HCT116 (cell line): ENCODE data around the gene AUTS2. TPM values are rescaled to one million over a fixed set of nuclear protein-coding genes. Genes with fewer than 3 reads are reported as not detected.

Experiments
- ATAC-seq: fragments of 200-7000 bp; cut with Tn5 transposase; 2 replicates; pipeline ENCODE4 v1.9.1; 2020; ENCODE audit warnings: mild to moderate bottlenecking, moderate library complexity
- BruUV-seq: library from RNA; stranded (reverse); fragments of 400-500 nt; replicated peaks from 2 replicates; lab custom pipeline; 2021; lab: Mats Ljungman, UMichigan
- CTCF ChIA-PET: fragments of 300-600 bp; sonication (Branson Sonifier 250); formaldehyde crosslinking; loops from one replicate; lab custom pipeline; 2021; ENCODE audit warnings: antibody characterized with exemption; lab: Charles Lee
- POLR2A ChIA-PET: fragments of 300-600, 350-600 bp; sonication (Branson Sonifier 250); formaldehyde crosslinking; loops from one replicate; lab custom pipeline; 2021; ENCODE audit warnings: antibody characterized with exemption; lab: Charles Lee
- RAD21 ChIA-PET, 2 experiments: fragments of 300-600 bp; sonication (Branson Sonifier 250); formaldehyde crosslinking; loops; one replicate each; lab custom pipeline; 2023; ENCODE audit warnings: low total read pairs in 2 of 2; ENCODE audit not compliant: uncharacterized antibody in 2 of 2, unreplicated experiment in 2 of 2, low non-redundant PET in 1 of 2; lab: Charles Lee
- DNase-seq: peaks from one replicate; pipeline ENCODE4 v3.0.0-alpha.2; 2010; ENCODE audit warnings: low read depth, low spot score
- H2AFZ ChIP-seq: fragments of 200-600 bp; shearing (Covaris generic), sonication (generic); 2 replicates; pipeline ENCODE4 v1.6.1; 2017; ENCODE audit warnings: low read depth, mixed run types, mixed read lengths, antibody characterized with exemption, low read length; ENCODE audit not compliant: poor library complexity, severe bottlenecking
- H3K27ac ChIP-seq: 2 replicates; pipeline ENCODE4 v1.5.1; 2012; ENCODE audit warnings: low read depth, low read length
- H3K27me3 ChIP-seq: fragments of 200-600 bp; sonication (generic); 2 replicates; pipeline ENCODE4 v1.6.1; 2016; ENCODE audit warnings: mixed run types, low read length, mixed read lengths; ENCODE audit not compliant: insufficient read depth
- H3K36me3 ChIP-seq, 2 experiments: fragments of 200-500 bp in 1 of 2; fragments of 200-600 bp in 1 of 2; sonication (Bioruptor generic) in 1 of 2; sonication (generic) in 1 of 2; 2 replicates each; pipeline versions ENCODE4 v1.5.1 to v1.6.1; 2014 to 2016; ENCODE audit warnings: low read length in 2 of 2, inconsistent platforms in 1 of 2, mixed read lengths in 1 of 2, mixed run types in 1 of 2; ENCODE audit not compliant: insufficient read depth in 2 of 2, control insufficient read depth in 1 of 2
- H3K4me1 ChIP-seq, 2 experiments: fragments of 200-600 bp in 1 of 2; sonication (generic) in 1 of 2; 2 replicates each; pipeline versions ENCODE4 v1.5.1 to v1.6.1; 2012 to 2017; ENCODE audit warnings: low read length in 2 of 2, inconsistent platforms in 1 of 2, mild to moderate bottlenecking in 1 of 2, mixed read lengths in 1 of 2, mixed run types in 1 of 2, moderate library complexity in 1 of 2; ENCODE audit not compliant: insufficient read depth in 2 of 2, control insufficient read depth in 1 of 2
- H3K4me2 ChIP-seq: fragments of 200-600 bp; sonication (generic); 2 replicates; pipeline ENCODE4 v1.6.1; 2017; ENCODE audit warnings: mixed run types, low read length, mixed read lengths
- H3K4me3 ChIP-seq, 2 experiments: fragments of 200-600 bp in 1 of 2; sonication (generic) in 1 of 2; replicated peaks in 1 of 2; 2 replicates each; pipeline ENCODE4 v1.5.1; 2011 to 2016; ENCODE audit warnings: low read length in 2 of 2, control low read depth in 1 of 2, low read depth in 1 of 2, mild to moderate bottlenecking in 1 of 2, mixed read lengths in 1 of 2, mixed run types in 1 of 2
- H3K79me2 ChIP-seq: fragments of 200-600 bp; sonication (generic); 2 replicates; pipeline ENCODE4 v1.6.1; 2017; ENCODE audit warnings: mild to moderate bottlenecking, mixed run types, low read length, moderate library complexity, mixed read lengths; ENCODE audit not compliant: insufficient read depth
- H3K9ac ChIP-seq: fragments of 200-600 bp; sonication (generic); 2 replicates; pipeline ENCODE4 v1.6.1; 2016; ENCODE audit warnings: low read length, mixed read lengths
- H3K9me2 ChIP-seq: fragments of 200-600 bp; sonication (generic), shearing (Covaris generic); 2 replicates; pipeline ENCODE4 v1.6.1; 2017; ENCODE audit warnings: mixed run types, mild to moderate bottlenecking, moderate library complexity; ENCODE audit not compliant: insufficient read depth
- H3K9me3 ChIP-seq, 2 experiments: fragments of 200-500 bp in 1 of 2; fragments of 200-600 bp in 1 of 2; sonication (Bioruptor generic) in 1 of 2; sonication (generic) in 1 of 2; 2 replicates each; pipeline ENCODE4 v1.6.1; 2014 to 2017; ENCODE audit warnings: low read length in 2 of 2, mixed read lengths in 2 of 2, inconsistent platforms in 1 of 2, low read depth in 1 of 2, mild to moderate bottlenecking in 1 of 2, mixed run types in 1 of 2, moderate library complexity in 1 of 2; ENCODE audit not compliant: control insufficient read depth in 1 of 2, insufficient read depth in 1 of 2
- H4K20me1 ChIP-seq: fragments of 200-600 bp; sonication (generic), shearing (Covaris generic); 2 replicates; pipeline ENCODE4 v1.6.1; 2017; ENCODE audit warnings: mixed run types, mild to moderate bottlenecking, moderate library complexity; ENCODE audit not compliant: insufficient read depth
- CBX3 ChIP-seq: IDR thresholded peaks from 2 replicates; pipeline ENCODE4 v1.6.1; 2012; ENCODE audit warnings: low read depth
- CEBPB ChIP-seq: IDR thresholded peaks from 2 replicates; pipeline ENCODE4 v1.6.1; 2012; ENCODE audit warnings: low read depth
- EGR1 ChIP-seq: IDR thresholded peaks from 2 replicates; pipeline ENCODE4 v1.6.1; 2012; ENCODE audit warnings: low read depth
- EZH2phosphoT487 ChIP-seq: fragments of 200-600 bp; IDR thresholded peaks from 2 replicates; pipeline ENCODE4 v1.6.1; 2018; ENCODE audit warnings: antibody characterized with exemption, borderline replicate concordance
- JUND ChIP-seq: IDR thresholded peaks from 2 replicates; pipeline ENCODE4 v1.6.1; 2012
- POLR2AphosphoS5 ChIP-seq: IDR thresholded peaks from 2 replicates; pipeline ENCODE4 v1.6.1; 2011; ENCODE audit warnings: mild to moderate bottlenecking, low read depth, low read length, moderate library complexity
- SIN3A ChIP-seq: IDR thresholded peaks from 2 replicates; pipeline ENCODE4 v1.6.1; 2012; ENCODE audit warnings: low read depth
- SP1 ChIP-seq: IDR thresholded peaks from 2 replicates; pipeline ENCODE4 v1.6.1; 2012; ENCODE audit warnings: low read depth
- TCF7L2 ChIP-seq: IDR thresholded peaks from 2 replicates; pipeline ENCODE4 v1.7.0; 2011; ENCODE audit warnings: borderline replicate concordance, inconsistent platforms; ENCODE audit not compliant: insufficient read depth, insufficient read length; ENCODE audit errors: extremely low read depth
- YY1 ChIP-seq: IDR thresholded peaks from 2 replicates; pipeline ENCODE4 v1.6.1; 2011; ENCODE audit warnings: low read length, low read depth, moderate library complexity, mild to moderate bottlenecking; ENCODE audit not compliant: insufficient replicate concordance; ENCODE audit errors: extremely low read depth
- ZBTB33 ChIP-seq: IDR thresholded peaks from 2 replicates; pipeline ENCODE4 v1.6.1; 2011; ENCODE audit warnings: mild to moderate bottlenecking, low read length, moderate library complexity; ENCODE audit not compliant: insufficient replicate concordance; ENCODE audit errors: extremely low read depth
- ZNF274 ChIP-seq: fragments of 200-500 bp; sonication (Bioruptor generic); IDR thresholded peaks from 2 replicates; pipeline ENCODE4 v1.6.1; 2014; ENCODE audit warnings: mild to moderate bottlenecking, low read depth, low read length, inconsistent platforms
- intact Hi-C: fragments of 100-400 bp; cut with micrococcal nuclease; formaldehyde crosslinking; loops from 2 replicates; pipeline ENCODE4 v1.10.0; 2022
- total RNA-seq: library from RNA; stranded (reverse); gene quantifications from one replicate; pipeline ENCODE4 v1.2.1, GENCODE V29; 2021; ENCODE audit not compliant: unreplicated experiment
- TF ChIP-seq, protein P1 (sequence below): IDR thresholded peaks from 2 replicates; pipeline ENCODE4 v1.6.1; 2012; ENCODE audit warnings: low read depth

The AUTS2 gene
- total RNA-seq, 1 experiment from 2014 or later, result 0.93 TPM

DNA sequence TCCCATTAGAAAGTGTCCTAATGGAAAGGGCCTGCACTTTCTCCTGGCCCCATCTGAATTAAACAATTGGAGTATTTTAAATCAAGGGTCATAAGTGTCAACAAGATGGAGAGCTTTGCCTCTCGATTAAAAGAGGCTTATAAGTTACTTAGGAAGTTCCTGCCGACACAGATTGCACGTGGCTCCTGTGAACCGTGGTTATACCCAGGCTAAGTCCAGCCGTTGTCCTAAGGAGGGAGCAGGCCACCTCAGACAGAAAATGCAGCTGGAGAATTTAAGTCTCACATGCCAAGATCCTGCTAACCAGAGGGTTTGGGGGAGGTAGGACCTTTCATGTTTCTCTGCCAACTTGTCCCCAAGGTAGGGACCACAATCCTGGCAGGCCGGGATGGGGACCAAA is 907.2 kb downstream of the AUTS2 start:
- no peak overlapping the region for H3K4me2 ChIP-seq
- no peaks in the 10 kb centered on the region for H3K79me2 ChIP-seq
- H3K36me3 ChIP-seq, result no peaks in the 10 kb centered on the region
- TF ChIP-seq CEBPB (no peak), YY1 (no peak), CBX3 (no peak), SP1 (no peak), ZNF274 (no peak), EZH2phosphoT487 (no peak), SIN3A (no peak), JUND (no peak), TCF7L2 (no peak), EGR1 (no peak), ZBTB33 (no peak), POLR2AphosphoS5 (no peak)
- TF ChIP-seq, protein P1, sequence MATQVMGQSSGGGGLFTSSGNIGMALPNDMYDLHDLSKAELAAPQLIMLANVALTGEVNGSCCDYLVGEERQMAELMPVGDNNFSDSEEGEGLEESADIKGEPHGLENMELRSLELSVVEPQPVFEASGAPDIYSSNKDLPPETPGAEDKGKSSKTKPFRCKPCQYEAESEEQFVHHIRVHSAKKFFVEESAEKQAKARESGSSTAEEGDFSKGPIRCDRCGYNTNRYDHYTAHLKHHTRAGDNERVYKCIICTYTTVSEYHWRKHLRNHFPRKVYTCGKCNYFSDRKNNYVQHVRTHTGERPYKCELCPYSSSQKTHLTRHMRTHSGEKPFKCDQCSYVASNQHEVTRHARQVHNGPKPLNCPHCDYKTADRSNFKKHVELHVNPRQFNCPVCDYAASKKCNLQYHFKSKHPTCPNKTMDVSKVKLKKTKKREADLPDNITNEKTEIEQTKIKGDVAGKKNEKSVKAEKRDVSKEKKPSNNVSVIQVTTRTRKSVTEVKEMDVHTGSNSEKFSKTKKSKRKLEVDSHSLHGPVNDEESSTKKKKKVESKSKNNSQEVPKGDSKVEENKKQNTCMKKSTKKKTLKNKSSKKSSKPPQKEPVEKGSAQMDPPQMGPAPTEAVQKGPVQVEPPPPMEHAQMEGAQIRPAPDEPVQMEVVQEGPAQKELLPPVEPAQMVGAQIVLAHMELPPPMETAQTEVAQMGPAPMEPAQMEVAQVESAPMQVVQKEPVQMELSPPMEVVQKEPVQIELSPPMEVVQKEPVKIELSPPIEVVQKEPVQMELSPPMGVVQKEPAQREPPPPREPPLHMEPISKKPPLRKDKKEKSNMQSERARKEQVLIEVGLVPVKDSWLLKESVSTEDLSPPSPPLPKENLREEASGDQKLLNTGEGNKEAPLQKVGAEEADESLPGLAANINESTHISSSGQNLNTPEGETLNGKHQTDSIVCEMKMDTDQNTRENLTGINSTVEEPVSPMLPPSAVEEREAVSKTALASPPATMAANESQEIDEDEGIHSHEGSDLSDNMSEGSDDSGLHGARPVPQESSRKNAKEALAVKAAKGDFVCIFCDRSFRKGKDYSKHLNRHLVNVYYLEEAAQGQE, result no peak
- no peaks in the 10 kb centered on the region for H3K4me1 ChIP-seq
- no peak for ATAC-seq
- ChIA-PET RAD21 (no interaction called here), CTCF (no interaction called here), POLR2A (no interaction called here)
- no peaks in the 10 kb centered on the region for H4K20me1 ChIP-seq
- H3K9ac ChIP-seq, result no peak overlapping the region
- no peak overlapping the region for H3K4me3 ChIP-seq
- no TSS peak for BruUV-seq
- intact Hi-C loops, result no loop called here
- DNase-seq, result no peak
- no peaks in the 10 kb centered on the region for H3K9me2 ChIP-seq
- no peak overlapping the region for H3K27ac ChIP-seq
- H3K9me3 ChIP-seq, result peaks cover 5 to 19% of the 10 kb centered on the region in 2 experiments; a peak in 2 of 4 replicates
- no peak overlapping the region for H2AFZ ChIP-seq
- H3K27me3 ChIP-seq, result no peaks in the 10 kb centered on the region
